Neural crest cell (in vitro differentiated cells): ENCODE measurements around the gene CDX2. TPM values are rescaled to one million over a fixed set of nuclear protein-coding genes. Genes with fewer than 3 reads are reported as not detected.
A peak's percentile ranks its signal among the peaks of the same experiment; 100 is the strongest.

Experiments used
- DNase-seq: peaks from one replicate; pipeline ENCODE4 v3.0.0; 2021; ENCODE audit warnings: low read depth, mixed read lengths, low spot score
- H3K27ac Mint-ChIP-seq: one replicate; pipeline ENCODE4 v1.8.0; 2021; ENCODE audit warnings: mild to moderate bottlenecking, mixed read lengths; ENCODE audit not compliant: unreplicated experiment
- H3K27me3 Mint-ChIP-seq: 2 replicates; pipeline ENCODE4 v1.8.0; 2021; ENCODE audit warnings: low read depth, mild to moderate bottlenecking, mixed read lengths
- H3K36me3 Mint-ChIP-seq: 2 replicates; pipeline ENCODE4 v1.8.0; 2021; ENCODE audit warnings: low read depth, mild to moderate bottlenecking, mixed read lengths
- H3K4me1 Mint-ChIP-seq: 2 replicates; pipeline ENCODE4 v1.8.0; 2021; ENCODE audit warnings: mixed read lengths
- H3K4me3 Mint-ChIP-seq: one replicate; pipeline ENCODE4 v1.8.0; 2021; ENCODE audit warnings: mild to moderate bottlenecking, mixed read lengths
- H3K9me3 Mint-ChIP-seq: 2 replicates; pipeline ENCODE4 v1.8.0; 2021; ENCODE audit warnings: mixed read lengths
- total RNA-seq: library from RNA; stranded (reverse); gene quantifications from 2 replicates; pipeline ENCODE4 v1.2.1, GENCODE V29; 2021
- TF ChIP-seq, protein P1 (sequence below): fragments of 200-600 bp; sonication (generic); conservative IDR thresholded peaks from 2 replicates; pipeline ENCODE4 v1.5.0; 2021; ENCODE audit warnings: antibody characterized with exemption, mild to moderate bottlenecking

Gene CDX2
- total RNA-seq, 1 donor from 2014 or later: 2.4 TPM

DNA sequence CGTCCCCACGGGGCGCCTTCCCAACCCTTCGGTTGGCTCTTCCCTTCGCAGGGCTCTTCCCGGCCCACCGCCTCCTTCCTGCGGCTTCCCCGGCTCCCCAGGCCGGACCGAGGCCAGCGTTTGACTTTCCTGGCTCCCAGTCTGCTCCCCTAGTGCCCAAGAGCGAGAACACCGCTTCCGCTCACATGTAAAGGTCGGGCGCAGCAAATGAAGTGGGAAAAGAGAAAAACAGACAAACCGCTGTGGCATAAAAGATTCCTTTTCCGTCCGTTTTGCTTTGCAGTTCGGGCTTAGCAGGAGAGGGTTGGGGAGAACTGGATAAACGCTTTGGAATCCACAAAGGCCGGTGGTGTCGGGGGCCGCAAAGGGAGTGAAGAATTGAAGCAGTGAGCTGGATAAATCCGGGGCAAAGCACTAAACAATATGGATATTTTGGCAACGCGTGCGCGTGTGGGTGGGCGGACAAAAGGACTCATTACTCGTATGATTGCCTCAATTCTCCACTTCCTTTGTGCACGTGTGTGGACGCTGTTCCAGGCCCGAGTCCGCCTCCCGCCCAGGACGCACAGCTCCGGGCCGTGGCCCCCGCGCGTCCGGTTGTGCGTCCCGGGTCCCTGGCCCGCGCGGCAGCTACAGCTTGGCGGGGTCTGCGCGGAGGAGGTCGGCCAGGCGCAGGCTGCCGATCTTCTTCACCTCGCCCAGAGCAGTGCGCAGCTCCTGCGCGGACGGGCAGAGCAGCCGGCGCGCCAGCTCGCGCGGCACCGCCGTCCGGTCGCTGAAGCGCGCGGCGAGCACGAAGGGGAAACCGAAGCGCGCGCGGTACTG, 8.6 kb upstream of the CDX2 start:
- H3K27me3 Mint-ChIP-seq: peaks cover 97% of the 10 kb centered on the region
- DNase-seq: no peak

DNA sequence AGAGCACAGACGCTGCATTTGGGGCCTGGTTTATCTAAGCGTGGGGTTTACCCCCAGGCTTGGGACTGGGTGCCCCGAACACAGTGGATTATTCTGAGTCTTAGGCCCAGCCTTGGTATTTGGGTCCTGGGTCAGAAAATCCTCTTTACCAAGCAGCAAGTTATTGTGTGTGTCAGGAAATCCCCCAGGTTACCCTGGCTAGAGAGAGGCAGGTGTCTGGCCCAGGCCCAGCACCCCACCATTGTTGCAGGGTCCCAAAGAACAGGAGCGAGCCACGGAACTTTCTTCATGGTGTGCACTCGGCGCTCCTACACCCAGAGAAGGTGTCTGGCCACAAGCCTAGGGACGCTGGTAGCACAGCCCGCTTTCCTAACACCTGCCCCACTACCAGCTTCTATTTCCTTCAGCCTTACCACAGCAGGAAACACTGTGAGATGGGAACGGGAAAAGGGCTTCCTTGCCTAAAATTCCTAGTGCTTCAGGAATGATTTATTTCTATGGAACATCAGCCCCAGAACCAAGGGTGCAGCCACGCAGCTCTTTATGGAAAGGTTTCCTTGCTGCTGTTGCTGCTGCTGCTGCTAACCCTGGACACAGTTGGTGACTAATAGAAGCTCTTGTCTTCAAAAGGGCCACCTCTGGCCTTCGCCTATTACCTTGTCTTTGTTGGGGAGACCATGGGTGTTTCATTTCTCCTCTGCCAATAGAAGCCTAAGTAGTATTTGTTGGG, 7.4 kb upstream of the CDX2 start:
- DNase-seq: no peak
- no peaks in the 10 kb centered on the region for H3K36me3 Mint-ChIP-seq
- H3K9me3 Mint-ChIP-seq: no peaks in the 10 kb centered on the region
- H3K27ac Mint-ChIP-seq: no peak overlapping the region
- peaks cover 97% of the 10 kb centered on the region for H3K27me3 Mint-ChIP-seq
- peaks cover 4% of the 10 kb centered on the region for H3K4me1 Mint-ChIP-seq
- no peak overlapping the region for H3K4me3 Mint-ChIP-seq
- TF ChIP-seq, protein P1, sequence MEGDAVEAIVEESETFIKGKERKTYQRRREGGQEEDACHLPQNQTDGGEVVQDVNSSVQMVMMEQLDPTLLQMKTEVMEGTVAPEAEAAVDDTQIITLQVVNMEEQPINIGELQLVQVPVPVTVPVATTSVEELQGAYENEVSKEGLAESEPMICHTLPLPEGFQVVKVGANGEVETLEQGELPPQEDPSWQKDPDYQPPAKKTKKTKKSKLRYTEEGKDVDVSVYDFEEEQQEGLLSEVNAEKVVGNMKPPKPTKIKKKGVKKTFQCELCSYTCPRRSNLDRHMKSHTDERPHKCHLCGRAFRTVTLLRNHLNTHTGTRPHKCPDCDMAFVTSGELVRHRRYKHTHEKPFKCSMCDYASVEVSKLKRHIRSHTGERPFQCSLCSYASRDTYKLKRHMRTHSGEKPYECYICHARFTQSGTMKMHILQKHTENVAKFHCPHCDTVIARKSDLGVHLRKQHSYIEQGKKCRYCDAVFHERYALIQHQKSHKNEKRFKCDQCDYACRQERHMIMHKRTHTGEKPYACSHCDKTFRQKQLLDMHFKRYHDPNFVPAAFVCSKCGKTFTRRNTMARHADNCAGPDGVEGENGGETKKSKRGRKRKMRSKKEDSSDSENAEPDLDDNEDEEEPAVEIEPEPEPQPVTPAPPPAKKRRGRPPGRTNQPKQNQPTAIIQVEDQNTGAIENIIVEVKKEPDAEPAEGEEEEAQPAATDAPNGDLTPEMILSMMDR: no peak

More for the DNA sequence above, 8.6 kb upstream of the CDX2 start:
- Mint-ChIP-seq H3K36me3 (no peaks in the 10 kb centered on the region), H3K4me1 (peaks cover 4% of the 10 kb centered on the region), H3K27ac (no peak overlapping the region), H3K9me3 (no peaks in the 10 kb centered on the region), H3K4me3 (no peak overlapping the region)
- TF ChIP-seq, protein P1: no peak

DNA sequence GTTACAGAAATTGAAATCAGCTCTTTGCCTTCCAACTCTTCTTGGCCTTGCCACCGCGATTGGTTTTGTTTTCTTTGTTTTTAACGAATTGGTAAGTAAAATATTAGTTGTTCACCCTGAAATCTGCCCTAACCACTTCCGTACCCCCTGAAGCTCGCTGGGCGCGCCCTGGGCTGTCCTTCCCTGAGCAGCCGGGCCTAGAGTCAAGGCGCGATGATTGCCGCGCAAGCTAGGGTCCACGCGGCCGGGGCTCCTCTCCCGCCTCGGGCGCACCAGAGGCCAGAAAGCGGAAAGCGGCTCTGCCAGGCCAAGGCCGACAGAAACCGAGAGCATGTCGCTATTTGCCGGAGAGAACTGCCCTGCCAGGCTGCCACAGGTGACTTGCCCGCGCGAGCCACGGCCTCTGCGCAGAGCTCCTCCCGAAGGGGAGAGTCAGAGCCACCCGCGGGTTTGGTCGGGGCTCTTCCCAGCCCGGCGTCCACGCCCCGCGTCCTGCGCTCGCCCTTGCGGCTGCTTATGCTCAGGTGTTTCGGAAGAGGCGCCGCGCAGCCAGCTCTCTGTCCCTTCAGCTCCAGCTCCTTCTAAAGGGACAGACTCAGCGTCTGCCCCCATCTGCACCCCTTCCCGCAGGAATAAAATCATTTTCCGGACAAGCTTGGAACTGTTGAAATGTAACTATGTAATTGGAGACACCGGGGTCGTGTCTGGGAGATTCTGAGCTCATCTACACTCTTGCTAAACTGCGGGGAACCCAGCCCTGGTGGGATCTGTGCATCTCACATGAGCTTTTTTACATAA, 6.6 kb upstream of the CDX2 start:
- DNase-seq: no peak
- Mint-ChIP-seq H3K36me3 (no peaks in the 10 kb centered on the region), H3K4me1 (peaks cover 10% of the 10 kb centered on the region), H3K27ac (no peak overlapping the region), H3K4me3 (no peak overlapping the region), H3K9me3 (no peaks in the 10 kb centered on the region), H3K27me3 (peaks cover 97% of the 10 kb centered on the region)
- TF ChIP-seq, protein P1: no peak

DNA sequence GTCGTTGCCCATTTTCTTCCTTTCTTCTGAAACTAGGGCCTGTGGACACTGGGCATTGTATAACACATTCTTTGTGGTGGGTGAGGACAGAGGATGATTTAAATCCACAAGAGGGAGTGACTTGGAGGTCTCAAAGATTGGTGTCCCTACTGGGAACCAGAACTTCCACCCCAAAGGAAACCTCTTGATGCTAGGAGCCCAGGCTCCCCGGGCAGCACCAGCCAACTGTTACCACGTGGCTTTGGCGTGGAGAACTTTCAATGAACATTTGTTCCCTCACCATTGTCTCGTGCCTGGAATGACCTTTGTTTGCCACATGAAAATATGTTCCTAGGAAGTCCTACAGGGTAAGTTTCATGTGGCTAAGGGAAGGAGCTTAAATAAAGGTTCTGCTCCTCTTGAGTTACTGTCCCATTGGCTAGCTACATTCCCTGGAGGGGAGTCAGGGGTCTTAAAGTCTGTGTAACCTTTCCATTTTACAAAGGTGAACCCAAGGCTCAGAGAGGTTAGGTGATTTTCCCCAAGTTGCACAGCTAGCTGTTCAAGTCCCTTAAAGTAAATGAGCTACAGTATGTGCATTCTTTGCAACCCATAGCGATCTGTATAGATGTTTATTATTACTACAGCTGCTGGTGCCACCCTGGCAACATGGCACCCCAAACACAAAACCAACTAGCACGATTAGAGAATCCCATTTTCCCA, 5.0 kb upstream of the CDX2 start:
- Mint-ChIP-seq H3K4me3 (no peak overlapping the region), H3K27ac (no peak overlapping the region), H3K36me3 (no peaks in the 10 kb centered on the region), H3K9me3 (no peaks in the 10 kb centered on the region), H3K27me3 (peaks cover 97% of the 10 kb centered on the region), H3K4me1 (peaks cover 16% of the 10 kb centered on the region)
- DNase-seq: no peak
- TF ChIP-seq, protein P1: no peak

DNA sequence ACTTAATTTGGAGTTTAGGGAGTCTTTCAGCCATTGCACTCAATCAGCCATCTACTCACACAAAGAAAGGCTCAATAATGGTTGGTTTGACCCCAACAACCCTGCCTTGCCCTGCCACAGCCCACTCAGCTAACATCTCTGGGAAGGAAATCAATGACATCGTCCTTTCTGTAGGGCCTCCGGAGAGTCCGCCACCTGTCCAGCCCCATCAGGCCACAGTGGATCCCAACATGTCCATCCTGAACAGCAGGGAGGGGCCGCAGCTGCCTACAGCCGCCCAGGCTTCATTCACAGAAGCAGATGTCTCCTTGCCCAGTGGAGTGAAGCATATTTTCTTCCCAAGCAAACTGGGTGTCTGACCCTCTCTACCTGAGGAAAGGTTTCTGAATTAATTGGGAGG, 4.2 kb upstream of the CDX2 start:
- DNase-seq: no peak
- Mint-ChIP-seq H3K9me3 (no peaks in the 10 kb centered on the region), H3K4me3 (peak overlapping the region; percentile 15), H3K27ac (no peak overlapping the region), H3K4me1 (peaks cover 18% of the 10 kb centered on the region), H3K27me3 (peaks cover 98% of the 10 kb centered on the region), H3K36me3 (no peaks in the 10 kb centered on the region)
- TF ChIP-seq, protein P1: no peak
